ENCODE results near the gene ATP9A. TPM values are rescaled to one million over a fixed set of nuclear protein-coding genes. Genes with fewer than 3 reads are reported as not detected.

The ATP9A gene
- total RNA-seq, 2 donors from 2014 or later, result 16.8 to 24.6 TPM

GRCh38 chr20:51613580-51613979 is 154.6 kb downstream of the ATP9A start:
- H3K4me3 ChIP-seq, result no peak overlapping the region
- TF ChIP-seq POLR2A (IDR thresholded peaks at IDR 0.05), result no peak
- TF ChIP-seq CTCF (IDR thresholded peaks at IDR 0.05), result no peak
- H3K27me3 ChIP-seq, result no peaks in the 10 kb centered on the region
- intact Hi-C loops (cut with DNase I), result no loop called here
- H3K36me3 ChIP-seq (replicated peaks in 1 of 2; ENCODE audit: insufficient read depth in 1 of 2, low read depth in 2 of 2), result peaks cover 0 to 20% of the 10 kb centered on the region in 2 donors
- no peak for DNase-seq
- WGBS, 2 donors, result 89 to 100% methylated on average over 6 of the region's 6 CpGs
- H3K9me3 ChIP-seq, result no peaks in the 10 kb centered on the region
- ATAC-seq, result no peak
- H3K27ac ChIP-seq, result no peak overlapping the region
- no peaks in the 10 kb centered on the region for H3K4me1 ChIP-seq

DNA sequence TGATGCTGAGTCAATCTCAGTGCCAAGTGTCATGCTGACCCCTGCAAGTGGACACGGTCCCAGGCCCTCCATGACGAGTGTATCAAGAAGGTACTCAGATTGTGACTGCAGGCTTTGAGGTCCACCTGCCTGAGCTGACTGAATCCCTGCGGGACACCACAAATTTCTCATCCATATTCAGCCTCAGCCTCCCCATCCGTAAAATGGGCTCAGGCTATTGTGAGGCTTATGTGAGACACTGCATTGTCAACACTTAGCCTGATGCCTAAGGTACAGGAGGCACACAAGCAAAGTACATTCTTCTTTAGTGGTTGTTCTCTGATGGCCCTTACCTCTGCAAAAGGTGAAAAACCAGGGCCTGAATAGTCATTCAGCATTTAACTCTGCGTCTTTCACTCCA is 155.3 kb downstream of the ATP9A start:
- H3K27ac ChIP-seq, result no peak overlapping the region
- intact Hi-C loops (cut with DNase I), result no loop called here
- H3K4me1 ChIP-seq, result no peaks in the 10 kb centered on the region
- DNase-seq, result no peak
- peaks cover 0 to 16% of the 10 kb centered on the region in 2 donors for H3K36me3 ChIP-seq (replicated peaks in 1 of 2; ENCODE audit: insufficient read depth in 1 of 2, low read depth in 2 of 2)
- no peak for ATAC-seq
- no peak for TF ChIP-seq CTCF (IDR thresholded peaks at IDR 0.05)
- WGBS, 2 donors, result 94 to 95% methylated on average over 5 of the region's 5 CpGs
- H3K9me3 ChIP-seq, result no peaks in the 10 kb centered on the region
- H3K27me3 ChIP-seq, result no peaks in the 10 kb centered on the region
- no peak overlapping the region for H3K4me3 ChIP-seq

- WGBS, 2 donors, result 78 to 89% methylated on average over 2 of the region's 2 CpGs
- Histone ChIP-seq H3K4me1 (no peaks in the 10 kb centered on the region), H3K36me3 (replicated peaks in 1 of 2; ENCODE audit: insufficient read depth in 1 of 2, low read depth in 2 of 2) (peaks cover 0 to 14% of the 10 kb centered on the region in 2 donors), H3K27me3 (no peaks in the 10 kb centered on the region), H3K9me3 (no peaks in the 10 kb centered on the region), H3K27ac (no peak overlapping the region), H3K4me3 (no peak overlapping the region)
- ATAC-seq (no peak), DNase-seq (no peak)
- intact Hi-C loops (cut with DNase I), result no loop called here
- TF ChIP-seq CTCF (IDR thresholded peaks at IDR 0.05) (no peak), POLR2A (IDR thresholded peaks at IDR 0.05) (no peak)
Observed at GRCh38 chr20:51611625-51611890, 156.6 kb downstream of the ATP9A start.

- 81 to 89% methylated on average over 16 of the region's 16 CpGs for WGBS, 2 donors
- Histone ChIP-seq H3K27ac (no peak overlapping the region), H3K9me3 (no peaks in the 10 kb centered on the region), H3K4me3 (no peak overlapping the region), H3K36me3 (replicated peaks in 1 of 2; ENCODE audit: insufficient read depth in 1 of 2, low read depth in 2 of 2) (peaks cover 0 to 15% of the 10 kb centered on the region in 2 donors), H3K27me3 (no peaks in the 10 kb centered on the region), H3K4me1 (no peaks in the 10 kb centered on the region)
- TF ChIP-seq CTCF (IDR thresholded peaks at IDR 0.05) (no peak), POLR2A (IDR thresholded peaks at IDR 0.05) (no peak)
- intact Hi-C loops (cut with DNase I), result no loop called here
- DNase-seq (no peak), ATAC-seq (no peak)
Observed at GRCh38 chr20:51610761-51611624, 157.2 kb downstream of the ATP9A start.

- no peaks in the 10 kb centered on the region for H3K27me3 ChIP-seq
- 80 to 86% methylated on average over 8 of the region's 8 CpGs for WGBS, 2 donors
- H3K9me3 ChIP-seq, result no peaks in the 10 kb centered on the region
- intact Hi-C loops (cut with DNase I), result no loop called here
- no peak for TF ChIP-seq CTCF (IDR thresholded peaks at IDR 0.05)
- TF ChIP-seq POLR2A (IDR thresholded peaks at IDR 0.05), result no peak
- no peaks in the 10 kb centered on the region for H3K4me1 ChIP-seq
- peaks cover 0 to 15% of the 10 kb centered on the region in 2 donors for H3K36me3 ChIP-seq (replicated peaks in 1 of 2; ENCODE audit: insufficient read depth in 1 of 2, low read depth in 2 of 2)
- no peak overlapping the region for H3K4me3 ChIP-seq
- no peak for ATAC-seq
- DNase-seq, result no peak
- no peak overlapping the region for H3K27ac ChIP-seq
Observed at GRCh38 chr20:51610111-51610510, 158.1 kb downstream of the ATP9A start.

All from body of pancreas (tissue), 4 donors.